ENCODE measurements around the gene RANBP3. TPM values are rescaled to one million over a fixed set of nuclear protein-coding genes. Genes with fewer than 3 reads are reported as not detected.

The RANBP3 gene
- total and polyA plus RNA-seq, 7 donors = 27.0 to 86.4 (median 63.1) TPM

GRCh38 chr19:5904352-5905113 is 73.4 kb downstream of the RANBP3 start, which contains the start of gene VMAC:
VMAC (plus strand) TSS chr19:5904872; CDS start chr19:5904891, 19 bp downstream.
- peak; percentile 100 for DNase-seq
- intact Hi-C loops (cut with DNase I) = loop anchor here (5.0 kb wide), 2 partner anchors 38 to 212 kb away; partner anchors contain the start of gene RPL36
- H3K9me3 ChIP-seq = no peaks in the 10 kb centered on the region
- H3K4me3 ChIP-seq = peak within 1 kb of the TSS; percentile 81 to 91 (median 90)
- H3K27me3 ChIP-seq = no peaks in the 10 kb centered on the region
- 0% methylated on average over 61 of the region's 61 CpGs for WGBS, 2 donors
- TF ChIP-seq EP300 (IDR thresholded peaks at IDR 0.05) (no peak), POLR2AphosphoS5 (IDR thresholded peaks at IDR 0.05) (peak; percentile 12 to 74 (median 49))
- peak within 1 kb of the TSS; percentile 84 to 94 (median 92) for H3K27ac ChIP-seq
- H3K36me3 ChIP-seq = peaks cover 0 to 25% (median 6%) of the 10 kb centered on the region in 4 donors
- H3K4me1 ChIP-seq = peaks cover 0 to 34% (median 30%) of the 10 kb centered on the region in 4 donors

DNA sequence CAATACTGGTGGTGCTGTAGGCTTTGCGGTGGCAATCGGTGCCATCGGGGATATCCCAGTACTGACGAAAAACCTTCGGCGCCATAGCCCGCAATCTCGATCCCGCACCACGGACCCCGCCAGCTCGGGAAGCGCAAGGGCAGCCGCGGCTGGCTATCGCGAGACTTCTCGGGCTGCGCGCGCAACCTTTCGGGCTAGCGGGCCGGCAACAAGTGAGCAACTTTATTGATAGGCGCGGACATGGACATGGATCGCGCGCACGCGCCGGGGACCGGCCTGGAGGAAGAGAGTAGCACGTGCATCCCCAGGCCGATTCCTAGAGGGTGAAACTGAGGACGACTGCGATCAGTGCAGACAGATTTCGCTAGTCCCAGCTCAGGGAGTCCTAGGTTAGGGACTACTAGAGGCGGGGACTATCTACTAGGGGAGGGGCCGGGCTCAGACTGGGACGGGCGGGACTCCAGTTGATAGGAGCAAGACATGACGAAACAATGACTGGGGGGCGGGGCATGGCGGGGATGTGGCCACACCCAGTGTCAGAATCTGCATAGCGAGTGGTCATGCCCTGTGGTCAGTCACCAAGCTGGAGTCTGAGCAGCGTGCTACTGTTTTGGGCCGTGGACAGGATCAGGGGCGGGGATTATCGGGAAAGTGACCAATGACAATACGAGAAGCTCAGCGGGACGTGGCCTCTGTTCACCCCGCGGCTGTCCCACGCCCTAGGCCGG is 74.2 kb downstream of the RANBP3 start, which contains the start of gene NDUFA11:
NDUFA11 (minus strand) TSS at position 167 of the 728 bp plus-strand sequence; CDS start at position 85, 82 bp downstream.
- WGBS, 2 donors = 0% methylated on average over 57 of the region's 57 CpGs
- peak; percentile 100 for DNase-seq
- Histone ChIP-seq H3K36me3 (peaks cover 0 to 17% (median under 1%) of the 10 kb centered on the region in 4 donors), H3K27ac (peak within 1 kb of the TSS; percentile 84 to 94 (median 92)), H3K9me3 (no peaks in the 10 kb centered on the region), H3K4me1 (peaks cover 0 to 34% (median 30%) of the 10 kb centered on the region in 4 donors), H3K4me3 (peak within 1 kb of the TSS; percentile 81 to 91 (median 90)), H3K27me3 (no peaks in the 10 kb centered on the region)
- TF ChIP-seq POLR2A (IDR thresholded peaks at IDR 0.05) (peak; percentile 76 to 83), POLR2AphosphoS5 (IDR thresholded peaks at IDR 0.05) (peak; percentile 91 to 95 (median 94)), CTCF (IDR thresholded peaks at IDR 0.05) (no peak), EP300 (IDR thresholded peaks at IDR 0.05) (peak in 1 of 4 donors; percentile 63)
- intact Hi-C loops (cut with DNase I) = loop anchor here (1.0 to 5.0 kb wide), 2 partner anchors 74 to 211 kb away; partner anchors contain the start of gene RPL36

- Histone ChIP-seq H3K4me3 (peak overlapping the region; percentile 55 to 91 (median 86)), H3K27me3 (no peaks in the 10 kb centered on the region), H3K9me3 (no peaks in the 10 kb centered on the region), H3K4me1 (peaks cover 0 to 34% (median 30%) of the 10 kb centered on the region in 4 donors), H3K36me3 (peaks cover 0 to 15% (median 0%) of the 10 kb centered on the region in 4 donors), H3K27ac (peak overlapping the region; percentile 84 to 94 (median 92))
- WGBS, 2 donors = 1% methylated on average over 27 of the region's 27 CpGs
- no peak for DNase-seq
- intact Hi-C loops (cut with DNase I) = loop anchor here (1.0 to 5.0 kb wide), 2 partner anchors 74 to 211 kb away; partner anchors contain the start of gene RPL36
- TF ChIP-seq EP300 (IDR thresholded peaks at IDR 0.05) (no peak), POLR2A (IDR thresholded peaks at IDR 0.05) (no peak), POLR2AphosphoS5 (IDR thresholded peaks at IDR 0.05) (no peak), CTCF (IDR thresholded peaks at IDR 0.05) (no peak)
Measured at GRCh38 chr19:5903056-5903623, 74.8 kb downstream of the RANBP3 start.

GRCh38 chr19:5900976-5901375 is 77.0 kb downstream of the RANBP3 start:
- H3K27ac ChIP-seq = no peak overlapping the region
- H3K4me1 ChIP-seq = peaks cover 0 to 31% (median 25%) of the 10 kb centered on the region in 4 donors
- intact Hi-C loops (cut with DNase I) = loop anchor here (5.0 kb wide), 1 partner anchor 209 kb away; the partner anchor contains the start of gene RPL36
- H3K27me3 ChIP-seq = no peaks in the 10 kb centered on the region
- TF ChIP-seq EP300 (IDR thresholded peaks at IDR 0.05) = no peak
- TF ChIP-seq CTCF (IDR thresholded peaks at IDR 0.05) = no peak
- no peak for TF ChIP-seq POLR2A (IDR thresholded peaks at IDR 0.05)
- TF ChIP-seq POLR2AphosphoS5 (IDR thresholded peaks at IDR 0.05) = no peak
- peaks cover 0 to 25% (median 5%) of the 10 kb centered on the region in 4 donors for H3K36me3 ChIP-seq
- H3K9me3 ChIP-seq = no peaks in the 10 kb centered on the region
- 90 to 91% methylated on average over 8 of the region's 8 CpGs for WGBS, 2 donors
- no peak for DNase-seq
- no peak overlapping the region for H3K4me3 ChIP-seq
